ENCODE data around the gene CD300LF. TPM values are rescaled to one million over a fixed set of nuclear protein-coding genes. Genes with fewer than 3 reads are reported as not detected.

The CD300LF gene
- total RNA-seq, 1 donor from 2014 or later: not detected

DNA sequence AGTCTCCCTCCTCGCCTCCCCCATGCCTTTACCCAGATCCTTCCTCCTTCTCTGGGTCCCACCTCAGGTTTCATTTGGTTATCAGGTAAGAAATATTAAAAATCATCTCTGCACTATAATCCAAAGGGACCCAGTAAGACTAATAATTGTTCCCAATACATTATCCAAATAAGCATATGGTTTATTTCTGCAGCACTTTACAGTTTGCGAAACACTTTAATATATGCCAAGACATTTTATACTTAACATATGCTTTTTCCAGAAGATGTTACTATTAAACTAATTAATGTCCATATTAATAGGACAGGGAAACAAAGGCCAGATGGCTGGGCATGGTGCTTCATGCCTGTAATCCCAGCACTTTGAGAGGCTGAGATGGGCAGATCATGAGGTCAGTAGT, 33.3 kb downstream of the CD300LF start:
- Mint-ChIP-seq H3K36me3 (no peaks in the 10 kb centered on the region), H3K9me3 (no peaks in the 10 kb centered on the region), H3K4me1 (no peaks in the 10 kb centered on the region), H3K27me3 (ENCODE audit: low read depth) (peaks cover 88% of the 10 kb centered on the region), H3K4me3 (no peak overlapping the region), H3K27ac (no peak overlapping the region)
- DNase-seq (ENCODE audit: low spot score in 2 of 2, unreplicated experiment in 2 of 2): no peak
- TF ChIP-seq CTCF (IDR thresholded peaks at IDR 0.05; ENCODE audit: unreplicated experiment): no peak

DNA sequence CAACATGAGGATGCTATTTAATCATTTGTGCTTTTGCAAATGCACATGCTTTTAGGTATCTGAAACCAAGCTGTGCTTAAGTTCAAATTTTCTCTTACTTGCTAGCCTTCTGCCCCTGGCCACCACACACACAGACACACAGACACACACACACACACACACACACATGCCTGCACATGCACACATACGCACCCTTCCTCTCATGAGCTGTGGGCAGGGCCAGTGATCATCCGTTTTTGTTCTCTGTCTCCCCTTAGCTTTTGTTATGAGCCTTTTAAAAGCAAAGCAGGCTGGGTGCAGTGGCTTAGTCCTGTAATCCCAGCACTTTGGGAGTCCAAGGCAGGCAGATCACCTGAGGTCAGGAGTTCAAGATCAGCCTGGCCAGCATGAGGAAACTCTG, 34.2 kb downstream of the CD300LF start:
- Mint-ChIP-seq H3K4me3 (no peak overlapping the region), H3K4me1 (no peaks in the 10 kb centered on the region), H3K36me3 (no peaks in the 10 kb centered on the region), H3K9me3 (no peaks in the 10 kb centered on the region), H3K27me3 (ENCODE audit: low read depth) (peaks cover 90% of the 10 kb centered on the region), H3K27ac (no peak overlapping the region)
- TF ChIP-seq CTCF (IDR thresholded peaks at IDR 0.05; ENCODE audit: unreplicated experiment): no peak
- no peak for DNase-seq (ENCODE audit: low spot score in 2 of 2, unreplicated experiment in 2 of 2)

GRCh38 chr17:74677558-74678466, 34.9 kb downstream of the CD300LF start:
- H3K27me3 Mint-ChIP-seq (ENCODE audit: low read depth): peaks cover 90% of the 10 kb centered on the region
- H3K27ac Mint-ChIP-seq: no peak overlapping the region
- H3K36me3 Mint-ChIP-seq: no peaks in the 10 kb centered on the region
- no peak for TF ChIP-seq CTCF (IDR thresholded peaks at IDR 0.05; ENCODE audit: unreplicated experiment)
- no peaks in the 10 kb centered on the region for H3K9me3 Mint-ChIP-seq
- H3K4me3 Mint-ChIP-seq: no peak overlapping the region
- DNase-seq (ENCODE audit: low spot score in 2 of 2, unreplicated experiment in 2 of 2): no peak
- H3K4me1 Mint-ChIP-seq: no peaks in the 10 kb centered on the region

- no peak overlapping the region for H3K4me3 Mint-ChIP-seq
- H3K27me3 Mint-ChIP-seq (ENCODE audit: low read depth): peaks cover 85% of the 10 kb centered on the region
- H3K36me3 Mint-ChIP-seq: no peaks in the 10 kb centered on the region
- H3K9me3 Mint-ChIP-seq: no peaks in the 10 kb centered on the region
- no peak for TF ChIP-seq CTCF (IDR thresholded peaks at IDR 0.05; ENCODE audit: unreplicated experiment)
- H3K4me1 Mint-ChIP-seq: no peaks in the 10 kb centered on the region
- H3K27ac Mint-ChIP-seq: no peak overlapping the region
- DNase-seq (ENCODE audit: low spot score in 2 of 2, unreplicated experiment in 2 of 2): peak; percentile 87 to 93
Observed at GRCh38 chr17:74671031-74671771, 41.5 kb downstream of the CD300LF start.

DNA sequence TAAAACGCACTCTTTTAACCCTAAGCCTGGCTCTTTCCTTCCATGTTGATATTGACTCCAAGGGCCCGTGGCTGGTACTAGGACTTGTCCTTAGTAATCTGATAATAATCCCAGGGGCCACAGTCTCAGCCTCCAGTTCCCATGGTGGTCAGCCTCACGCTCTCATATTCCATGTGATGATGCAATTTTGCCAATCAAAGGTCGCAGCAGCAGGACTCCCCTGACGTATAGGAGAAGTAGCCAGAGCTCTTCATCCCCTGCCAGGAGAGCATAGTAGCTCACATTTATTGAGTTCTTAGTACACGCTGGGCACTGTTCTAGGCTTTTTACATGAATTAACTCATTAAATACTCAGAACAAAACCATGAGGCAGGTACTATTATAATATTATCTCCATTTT, 42.4 kb downstream of the CD300LF start:
- Mint-ChIP-seq H3K4me1 (no peaks in the 10 kb centered on the region), H3K27me3 (ENCODE audit: low read depth) (peaks cover 84% of the 10 kb centered on the region), H3K27ac (no peak overlapping the region), H3K4me3 (no peak overlapping the region), H3K36me3 (no peaks in the 10 kb centered on the region), H3K9me3 (no peaks in the 10 kb centered on the region)
- no peak for DNase-seq (ENCODE audit: low spot score in 2 of 2, unreplicated experiment in 2 of 2)
- TF ChIP-seq CTCF (IDR thresholded peaks at IDR 0.05; ENCODE audit: unreplicated experiment): no peak

Data from mesothelial cell of epicardium (in vitro differentiated cells).